Muscle of leg (tissue), 16 donors: ENCODE measurements around the gene ARHGAP45. TPM values are rescaled to one million over a fixed set of nuclear protein-coding genes. Genes with fewer than 3 reads are reported as not detected.
"Not testable (repeated sequence)": the region's sequence is repeated elsewhere in the genome, so short reads cannot be mapped to it uniquely, and the experiment has no call there.

Experiments used
- DNase-seq: peaks from one replicate; pipeline ENCODE4 v3.0.0; 2013
- H3K27ac ChIP-seq: one replicate; pipeline ENCODE4 v1.5.1; 2013; ENCODE audit warnings: mild to moderate bottlenecking, low read length, control low read depth
- H3K27me3 ChIP-seq: one replicate; pipeline ENCODE4 v1.6.1; 2013; ENCODE audit warnings: low read length; ENCODE audit not compliant: control insufficient read depth, insufficient read depth
- H3K36me3 ChIP-seq: one replicate; pipeline ENCODE4 v1.6.1; 2013; ENCODE audit warnings: low read length; ENCODE audit not compliant: control insufficient read depth, insufficient read depth
- H3K4me1 ChIP-seq: one replicate; pipeline ENCODE4 v1.6.1; 2013; ENCODE audit warnings: low read length; ENCODE audit not compliant: control insufficient read depth, insufficient read depth
- H3K4me3 ChIP-seq: one replicate; pipeline ENCODE4 v1.5.1; 2013; ENCODE audit warnings: low read length, control low read depth
- H3K9me3 ChIP-seq: replicated peaks from 2 replicates; pipeline ENCODE4 v1.6.1; 2013; ENCODE audit warnings: low read depth, low read length; ENCODE audit not compliant: control insufficient read depth
- WGBS: methylation state at CpG from one replicate; pipeline ENCODE4 v1.1.5; 2013; ENCODE audit warnings: missing lambda C conversion rate; ENCODE audit not compliant: insufficient coverage; 5-methylcytosine and 5-hydroxymethylcytosine counted together
- long read RNA-seq, 11 donors: transcript quantifications; one replicate each; lab custom pipeline, GENCODE V29; 2026
- polyA plus RNA-seq, 8 donors: library from polyadenylated mRNA; unstranded; fragments of 120-200 nt; gene quantifications; one replicate each; pipeline versions ENCODE4 v1.2.1 to v1.2.3, GENCODE V29; 2013; ENCODE audit warnings: inconsistent platforms in 1 of 8, low replicate concordance in 1 of 8; ENCODE audit not compliant: insufficient read length in 8 of 8, insufficient read depth in 1 of 8
- total RNA-seq: library from RNA; stranded (reverse); fragments of 120-200 nt; gene quantifications from one replicate; pipeline ENCODE4 v1.2.4, GENCODE V29; 2013

Gene ARHGAP45
- total RNA-seq (5.0 TPM), polyA plus RNA-seq (10 to 100 TPM in 7 of 8 donors, 1 to 10 TPM in 1; 8.6 to 13.1 (median 11.2) TPM)
- long read RNA-seq, donor 1, result 0 reads
- long read RNA-seq, donor 2, result 0 reads
- long read RNA-seq, donor 3, partial matches to known transcripts, result 36 of 131 reads
- long read RNA-seq, donor 3, other reads (novel, unspliced or antisense), result 95 of 131 reads
- long read RNA-seq, donor 4, result 0 reads
- long read RNA-seq, donor 5, partial matches to known transcripts, result 218 of 218 reads
- long read RNA-seq, donor 5, other reads (novel, unspliced or antisense), result 0 of 218 reads
- long read RNA-seq, donor 6, full-length matches to known transcripts, result 1 of 1 reads
- long read RNA-seq, donor 6, partial matches to known transcripts, result 0 of 1 reads
- long read RNA-seq, donor 6, other reads (novel, unspliced or antisense), result 0 of 1 reads
- long read RNA-seq, donor 7, result 0 reads
- long read RNA-seq, donor 8, partial matches to known transcripts, result 77 of 77 reads
- long read RNA-seq, donor 8, other reads (novel, unspliced or antisense), result 0 of 77 reads
- long read RNA-seq, donor 9, partial matches to known transcripts, result 96 of 96 reads
- long read RNA-seq, donor 9, other reads (novel, unspliced or antisense), result 0 of 96 reads
- long read RNA-seq, donor 10, partial matches to known transcripts, result 13 of 95 reads
- long read RNA-seq, donor 10, other reads (novel, unspliced or antisense), result 82 of 95 reads
- long read RNA-seq, donor 11, result 0 reads

DNA sequence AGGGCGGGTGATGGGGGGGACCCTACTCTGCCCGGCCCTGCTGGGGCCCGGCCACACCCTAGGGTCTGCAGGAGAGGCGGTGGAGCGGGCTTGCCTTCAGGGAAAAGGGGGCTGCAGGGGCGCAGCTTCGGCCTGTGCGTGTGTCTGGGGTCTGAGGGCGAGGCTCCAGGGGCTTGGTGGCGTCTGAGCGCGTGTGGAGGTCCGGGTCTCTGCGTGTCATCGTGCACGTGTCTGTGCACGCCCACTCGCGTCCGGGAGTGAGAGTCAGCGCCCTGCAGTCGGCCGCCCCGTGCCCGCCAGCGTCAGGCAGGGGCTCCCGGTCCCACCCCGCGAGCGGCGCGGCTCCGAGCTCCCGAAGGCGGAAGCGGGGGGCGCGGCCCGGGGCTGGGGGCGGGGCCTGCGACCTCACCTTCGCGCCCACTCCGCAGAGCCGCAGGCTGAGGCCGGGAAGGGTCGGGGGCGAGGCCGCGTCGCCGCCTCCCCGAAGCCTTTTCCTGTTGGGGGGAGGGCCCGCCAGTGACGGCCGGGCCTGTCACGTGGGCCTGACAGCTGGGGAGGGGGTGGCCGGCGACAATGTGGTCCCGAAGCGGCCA is at the start of gene ARHGAP45:
Gene ARHGAP45 (plus strand): TSS at position 420 of the 593 bp plus-strand sequence. CDS start 239 bp downstream, outside the sequence.
- H3K4me3 ChIP-seq, result peak within 1 kb of the TSS; percentile 35
- H3K27me3 ChIP-seq, result peaks cover 81% of the 10 kb centered on the region
- H3K4me1 ChIP-seq, result peaks cover 42% of the 10 kb centered on the region
- H3K9me3 ChIP-seq, result no peaks in the 10 kb centered on the region
- DNase-seq, result peak; percentile 39
- 3% methylated on average over 59 of the region's 61 CpGs for WGBS
- H3K27ac ChIP-seq, result no peak within 1 kb of the TSS
- H3K36me3 ChIP-seq, result no peaks in the 10 kb centered on the region

DNA sequence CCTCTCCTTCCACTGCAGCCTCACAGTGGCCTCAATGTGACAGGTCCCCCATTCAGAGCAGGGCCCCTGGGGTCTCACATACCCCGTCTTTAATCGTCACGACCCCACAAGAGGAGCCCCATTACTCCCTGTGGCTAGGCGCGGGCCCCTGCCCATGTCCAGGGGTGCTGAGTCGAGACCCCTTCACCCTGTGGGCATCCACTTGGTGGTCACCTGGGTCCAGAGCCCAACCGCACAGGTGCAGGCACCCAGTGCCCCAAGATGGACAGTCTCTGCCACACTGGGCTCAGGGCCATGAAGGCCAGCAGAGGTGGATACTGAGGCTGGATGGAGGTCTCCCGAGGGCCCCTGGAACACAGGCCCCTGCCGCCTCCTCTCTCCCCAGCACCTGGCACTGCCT is 49.1 kb upstream of the ARHGAP45 start:
- DNase-seq, result no peak

GRCh38 chr19:1018393-1018792 is 48.6 kb upstream of the ARHGAP45 start:
- peaks cover 28% of the 10 kb centered on the region for H3K36me3 ChIP-seq
- 73% methylated on average over 4 of the region's 5 CpGs for WGBS
- peaks cover 63% of the 10 kb centered on the region for H3K4me1 ChIP-seq
- H3K4me3 ChIP-seq, result no peak overlapping the region
- H3K27me3 ChIP-seq, result no peaks in the 10 kb centered on the region
- no peaks in the 10 kb centered on the region for H3K9me3 ChIP-seq
- no peak for DNase-seq
- H3K27ac ChIP-seq, result no peak overlapping the region

More for the DNA sequence above, 49.1 kb upstream of the ARHGAP45 start:
- Histone ChIP-seq H3K27ac (no peak overlapping the region), H3K4me1 (peaks cover 63% of the 10 kb centered on the region), H3K36me3 (peaks cover 33% of the 10 kb centered on the region), H3K9me3 (no peaks in the 10 kb centered on the region), H3K27me3 (no peaks in the 10 kb centered on the region), H3K4me3 (no peak overlapping the region)
- WGBS, result 93% methylated on average over 7 of the region's 9 CpGs

GRCh38 chr19:1018932-1019615 is 47.9 kb upstream of the ARHGAP45 start:
- Histone ChIP-seq H3K36me3 (peaks cover 21% of the 10 kb centered on the region), H3K4me3 (peak overlapping the region; percentile 92), H3K9me3 (no peaks in the 10 kb centered on the region), H3K27ac (peak overlapping the region; percentile 2), H3K4me1 (peaks cover 63% of the 10 kb centered on the region), H3K27me3 (no peaks in the 10 kb centered on the region)
- WGBS, result 50% methylated on average over 11 of the region's 17 CpGs
- no peak for DNase-seq

DNA sequence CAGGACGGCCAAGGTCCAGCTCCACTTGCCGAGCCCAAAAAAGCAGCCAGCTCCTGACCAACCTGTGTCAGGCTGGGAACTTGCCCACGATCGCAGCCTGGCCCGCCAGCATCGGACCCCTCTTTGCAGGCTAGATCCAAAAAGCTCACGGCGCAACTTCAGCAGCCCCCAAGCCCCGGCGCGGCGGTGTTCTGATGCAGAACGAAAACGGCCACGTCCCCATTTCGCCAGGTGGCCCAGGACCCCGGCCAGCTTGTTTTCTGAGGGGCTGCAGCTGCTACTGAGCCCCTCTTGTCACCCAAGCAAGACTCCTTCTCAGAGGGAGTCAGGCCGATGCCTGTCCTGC is 47.4 kb upstream of the ARHGAP45 start:
- Histone ChIP-seq H3K27ac (peak overlapping the region; percentile 29), H3K9me3 (no peaks in the 10 kb centered on the region), H3K4me3 (peak overlapping the region; percentile 92), H3K27me3 (no peaks in the 10 kb centered on the region), H3K36me3 (peaks cover 17% of the 10 kb centered on the region), H3K4me1 (peaks cover 62% of the 10 kb centered on the region)
- no peak for DNase-seq
- 69% methylated on average over 9 of the region's 18 CpGs for WGBS

DNA sequence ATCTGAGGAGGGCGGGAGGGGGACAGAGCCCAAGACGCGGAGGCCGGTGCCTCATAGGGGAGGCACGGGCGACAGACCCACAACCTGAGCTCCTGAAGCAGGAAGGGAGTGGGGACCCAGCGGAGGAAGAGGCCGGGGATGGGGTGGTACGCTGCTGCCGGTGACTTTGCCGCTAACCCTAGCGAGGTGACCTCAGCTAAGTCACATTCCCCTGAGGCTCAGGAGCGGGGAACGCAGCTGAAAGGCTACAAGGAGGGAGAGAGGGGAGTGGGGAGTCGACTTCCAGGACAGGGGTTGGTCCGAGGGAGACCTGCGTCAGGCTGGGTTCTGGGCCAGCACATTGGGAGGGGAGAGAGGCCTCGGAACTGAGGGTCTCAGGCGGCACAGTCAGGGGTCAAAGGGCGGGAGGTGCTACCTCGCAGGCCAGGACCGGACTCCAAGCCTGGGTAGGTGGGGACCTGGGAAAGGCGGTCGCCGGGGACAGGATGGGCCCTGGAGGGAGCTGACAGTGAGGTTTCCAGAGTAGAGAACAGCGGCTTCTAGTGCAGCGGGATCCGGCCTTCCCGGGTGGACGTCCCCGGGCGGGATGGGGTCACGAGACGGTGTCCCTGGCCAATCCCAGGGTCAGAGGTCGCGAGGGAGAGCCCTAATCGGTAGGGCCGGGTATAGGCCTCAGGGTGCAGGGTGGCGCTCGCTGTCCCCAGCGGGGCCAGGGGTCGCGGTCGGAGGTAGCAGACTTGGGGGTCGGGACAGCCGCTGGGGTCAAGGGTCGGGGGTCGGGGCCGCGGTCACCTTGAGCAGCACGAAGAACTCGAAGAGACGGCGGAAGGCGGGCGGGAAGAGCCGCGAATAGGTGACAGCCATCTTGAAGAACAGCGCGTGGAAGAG is 46.7 kb upstream of the ARHGAP45 start:
- Histone ChIP-seq H3K4me1 (peaks cover 55% of the 10 kb centered on the region), H3K27ac (peak overlapping the region; percentile 72), H3K27me3 (no peaks in the 10 kb centered on the region), H3K4me3 (peak overlapping the region; percentile 92), H3K36me3 (peaks cover 17% of the 10 kb centered on the region), H3K9me3 (no peaks in the 10 kb centered on the region)
- under 1% methylated on average over 53 of the region's 60 CpGs for WGBS
- no peak for DNase-seq

DNA sequence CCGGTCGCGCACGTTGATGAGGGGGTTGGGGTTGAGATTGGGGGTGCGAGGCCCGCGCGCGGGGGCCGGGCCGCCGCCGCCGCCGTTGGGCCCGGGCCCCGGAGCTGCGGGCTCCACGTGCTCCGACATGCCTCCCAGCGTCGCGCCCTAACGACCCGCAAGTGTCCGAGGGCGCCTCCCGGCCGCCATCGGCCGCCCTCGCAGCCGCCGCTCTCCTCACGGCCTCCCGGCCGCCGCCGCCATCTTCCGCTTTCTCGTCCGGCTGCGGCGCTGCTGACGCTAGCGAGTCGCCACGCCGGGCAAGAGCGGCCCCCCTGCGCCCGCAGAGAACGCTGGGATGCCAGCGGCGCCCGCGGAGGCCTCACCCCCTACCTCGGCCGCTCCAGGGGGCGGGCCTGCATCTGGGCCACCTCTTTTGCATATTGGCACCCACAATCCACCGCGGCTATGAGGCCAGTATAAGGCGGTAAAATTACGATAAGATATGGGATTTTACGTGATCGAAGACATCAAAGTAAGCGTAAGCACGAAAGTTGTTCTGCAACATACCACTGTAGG is 46.0 kb upstream of the ARHGAP45 start, which contains the start of gene TMEM259:
Gene TMEM259 (minus strand): TSS at position 256 of the 558 bp plus-strand sequence. CDS start 127 bp downstream, at position 129.
- H3K27ac ChIP-seq, result peak within 1 kb of the TSS; percentile 97
- under 1% methylated on average over 57 of the region's 68 CpGs for WGBS
- H3K27me3 ChIP-seq, result no peaks in the 10 kb centered on the region
- peaks cover 50% of the 10 kb centered on the region for H3K4me1 ChIP-seq
- H3K4me3 ChIP-seq, result peak within 1 kb of the TSS; percentile 92
- DNase-seq, result peak; percentile 99
- no peaks in the 10 kb centered on the region for H3K9me3 ChIP-seq
- peaks cover 17% of the 10 kb centered on the region for H3K36me3 ChIP-seq

DNA sequence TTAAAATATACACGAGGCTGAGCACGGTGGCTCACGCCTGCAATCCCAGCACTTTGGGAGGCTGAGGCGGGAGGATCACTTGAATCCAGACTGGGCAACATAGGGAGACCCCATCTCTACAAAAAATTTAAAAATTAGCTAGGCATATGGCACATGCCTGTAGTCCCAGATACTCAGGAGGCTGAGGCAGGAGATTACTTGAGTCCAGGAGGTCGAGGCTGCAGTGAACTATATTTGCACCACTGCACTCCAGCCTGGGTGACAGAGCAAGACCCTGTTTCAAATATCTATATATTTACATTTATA is 43.1 kb upstream of the ARHGAP45 start:
- 100% methylated on average over 1 of the region's 5 CpGs for WGBS
- H3K36me3 ChIP-seq, H3K4me3 ChIP-seq, H3K27ac ChIP-seq, H3K27me3 ChIP-seq, H3K9me3 ChIP-seq, DNase-seq: not testable (repeated sequence)
- H3K4me1 ChIP-seq, result peaks cover 49% of the 10 kb centered on the region

DNA sequence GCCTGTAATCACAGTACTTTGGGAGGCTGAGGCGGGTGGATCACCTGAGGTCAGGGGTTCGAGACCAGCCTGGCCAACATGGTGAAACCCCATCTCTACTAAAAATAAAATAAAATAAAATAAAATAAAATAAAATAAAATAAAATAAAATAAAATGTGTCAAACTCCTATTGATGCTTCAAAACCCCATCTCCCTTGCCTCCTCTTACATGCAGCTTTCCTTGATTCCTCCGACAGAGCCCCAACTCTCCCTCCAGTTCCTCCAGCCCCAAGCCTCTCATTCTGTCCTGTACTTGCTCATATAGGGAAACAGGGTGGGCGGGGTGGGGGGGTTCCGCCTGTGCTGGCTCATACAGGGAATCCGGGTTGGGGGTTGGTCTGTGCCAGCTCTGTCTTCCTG is 41.9 kb upstream of the ARHGAP45 start:
- H3K4me3 ChIP-seq, H3K27ac ChIP-seq, H3K36me3 ChIP-seq, H3K27me3 ChIP-seq, DNase-seq, H3K9me3 ChIP-seq: not testable (repeated sequence)
- 80% methylated on average over 1 of the region's 6 CpGs for WGBS
- peaks cover 48% of the 10 kb centered on the region for H3K4me1 ChIP-seq
